ENCODE measurements around the gene SPDYE1.
"Not testable (repeated sequence)": the region's sequence is repeated elsewhere in the genome, so short reads cannot be mapped to it uniquely, and the experiment has no call there.

The SPDYE1 gene

GRCh38 chr7:43997532-43997931, at the start of gene SPDYE1:
TSS of gene SPDYE1 (plus strand) at chr7:43997897. CDS start at chr7:43999950, 2,053 bp downstream.
- H3K4me1 ChIP-seq (ENCODE audit: low read depth, poor library complexity, severe bottlenecking); H2AFZ ChIP-seq (ENCODE audit: low read depth); H3K79me2 ChIP-seq (ENCODE audit: insufficient read depth, low read depth); H3K9ac ChIP-seq; H3K4me2 ChIP-seq; H3K36me3 ChIP-seq (ENCODE audit: insufficient read depth); H3K27ac ChIP-seq; H3K4me3 ChIP-seq (IDR thresholded peaks at IDR 0.05; ENCODE audit: insufficient read depth, low read depth, low read length); H3K27me3 ChIP-seq (ENCODE audit: insufficient read depth, low read depth); H4K20me1 ChIP-seq (ENCODE audit: insufficient read depth): not testable (repeated sequence)

- Histone ChIP-seq H4K20me1 (ENCODE audit: insufficient read depth) (no peaks in the 10 kb centered on the region), H3K27ac (no peak overlapping the region), H3K4me1 (ENCODE audit: low read depth, poor library complexity, severe bottlenecking) (peaks cover 8% of the 10 kb centered on the region), H3K36me3 (ENCODE audit: insufficient read depth) (no peaks in the 10 kb centered on the region), H3K4me2 (no peak overlapping the region), H3K9ac (no peak overlapping the region), H3K27me3 (ENCODE audit: insufficient read depth, low read depth) (no peaks in the 10 kb centered on the region), H3K4me3 (IDR thresholded peaks at IDR 0.05; ENCODE audit: insufficient read depth, low read depth, low read length) (no peak overlapping the region), H2AFZ (ENCODE audit: low read depth) (no peak overlapping the region), H3K79me2 (ENCODE audit: insufficient read depth, low read depth) (no peaks in the 10 kb centered on the region)
- no peak for TF ChIP-seq CTCF (conservative IDR thresholded peaks at IDR 0.05; ENCODE audit: low read depth, low read length)
Observed at GRCh38 chr7:43952028-43952427, 45.7 kb upstream of the SPDYE1 start.

- no peaks in the 10 kb centered on the region for H3K27me3 ChIP-seq (ENCODE audit: insufficient read depth, low read depth)
- H3K4me2 ChIP-seq = no peak overlapping the region
- H2AFZ ChIP-seq (ENCODE audit: low read depth) = no peak overlapping the region
- H3K4me3 ChIP-seq (IDR thresholded peaks at IDR 0.05; ENCODE audit: insufficient read depth, low read depth, low read length) = no peak overlapping the region
- H3K36me3 ChIP-seq (ENCODE audit: insufficient read depth) = no peaks in the 10 kb centered on the region
- TF ChIP-seq CTCF (conservative IDR thresholded peaks at IDR 0.05; ENCODE audit: low read depth, low read length) = no peak
- H3K9ac ChIP-seq = no peak overlapping the region
- peaks cover 8% of the 10 kb centered on the region for H3K4me1 ChIP-seq (ENCODE audit: low read depth, poor library complexity, severe bottlenecking)
- H3K27ac ChIP-seq = no peak overlapping the region
- no peaks in the 10 kb centered on the region for H4K20me1 ChIP-seq (ENCODE audit: insufficient read depth)
- H3K79me2 ChIP-seq (ENCODE audit: insufficient read depth, low read depth) = no peaks in the 10 kb centered on the region
Observed at GRCh38 chr7:43953071-43953470, 44.6 kb upstream of the SPDYE1 start.

- Histone ChIP-seq H3K27ac (no peak overlapping the region), H3K79me2 (ENCODE audit: insufficient read depth, low read depth) (no peaks in the 10 kb centered on the region), H3K4me2 (no peak overlapping the region), H3K4me3 (IDR thresholded peaks at IDR 0.05; ENCODE audit: insufficient read depth, low read depth, low read length) (no peak overlapping the region), H2AFZ (ENCODE audit: low read depth) (no peak overlapping the region), H4K20me1 (ENCODE audit: insufficient read depth) (no peaks in the 10 kb centered on the region), H3K36me3 (ENCODE audit: insufficient read depth) (no peaks in the 10 kb centered on the region), H3K9ac (no peak overlapping the region), H3K4me1 (ENCODE audit: low read depth, poor library complexity, severe bottlenecking) (peaks cover 8% of the 10 kb centered on the region), H3K27me3 (ENCODE audit: insufficient read depth, low read depth) (no peaks in the 10 kb centered on the region)
- peak; percentile 63 for TF ChIP-seq CTCF (conservative IDR thresholded peaks at IDR 0.05; ENCODE audit: low read depth, low read length)
Observed at GRCh38 chr7:43954524-43955228, 43.0 kb upstream of the SPDYE1 start.

- H3K9ac ChIP-seq = no peak overlapping the region
Observed at GRCh38 chr7:43956027-43956426, 41.7 kb upstream of the SPDYE1 start.

More at GRCh38 chr7:43956027-43956426, 41.7 kb upstream of the SPDYE1 start:
- Histone ChIP-seq H3K79me2 (ENCODE audit: insufficient read depth, low read depth) (no peaks in the 10 kb centered on the region), H3K36me3 (ENCODE audit: insufficient read depth) (no peaks in the 10 kb centered on the region), H4K20me1 (ENCODE audit: insufficient read depth) (no peaks in the 10 kb centered on the region), H3K27me3 (ENCODE audit: insufficient read depth, low read depth) (no peaks in the 10 kb centered on the region), H3K4me1 (ENCODE audit: low read depth, poor library complexity, severe bottlenecking) (peaks cover 8% of the 10 kb centered on the region), H3K4me3 (IDR thresholded peaks at IDR 0.05; ENCODE audit: insufficient read depth, low read depth, low read length) (no peak overlapping the region), H3K4me2 (no peak overlapping the region), H3K27ac (no peak overlapping the region), H2AFZ (ENCODE audit: low read depth) (no peak overlapping the region)
- no peak for TF ChIP-seq CTCF (conservative IDR thresholded peaks at IDR 0.05; ENCODE audit: low read depth, low read length)
